ENCODE data around the gene ALDH1A2.

GRCh38 chr15:58063614-58064013, 1.9 kb downstream of the ALDH1A2 start:
- TF ChIP-seq, protein P1, sequence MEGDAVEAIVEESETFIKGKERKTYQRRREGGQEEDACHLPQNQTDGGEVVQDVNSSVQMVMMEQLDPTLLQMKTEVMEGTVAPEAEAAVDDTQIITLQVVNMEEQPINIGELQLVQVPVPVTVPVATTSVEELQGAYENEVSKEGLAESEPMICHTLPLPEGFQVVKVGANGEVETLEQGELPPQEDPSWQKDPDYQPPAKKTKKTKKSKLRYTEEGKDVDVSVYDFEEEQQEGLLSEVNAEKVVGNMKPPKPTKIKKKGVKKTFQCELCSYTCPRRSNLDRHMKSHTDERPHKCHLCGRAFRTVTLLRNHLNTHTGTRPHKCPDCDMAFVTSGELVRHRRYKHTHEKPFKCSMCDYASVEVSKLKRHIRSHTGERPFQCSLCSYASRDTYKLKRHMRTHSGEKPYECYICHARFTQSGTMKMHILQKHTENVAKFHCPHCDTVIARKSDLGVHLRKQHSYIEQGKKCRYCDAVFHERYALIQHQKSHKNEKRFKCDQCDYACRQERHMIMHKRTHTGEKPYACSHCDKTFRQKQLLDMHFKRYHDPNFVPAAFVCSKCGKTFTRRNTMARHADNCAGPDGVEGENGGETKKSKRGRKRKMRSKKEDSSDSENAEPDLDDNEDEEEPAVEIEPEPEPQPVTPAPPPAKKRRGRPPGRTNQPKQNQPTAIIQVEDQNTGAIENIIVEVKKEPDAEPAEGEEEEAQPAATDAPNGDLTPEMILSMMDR (IDR thresholded peaks at IDR 0.05; ENCODE audit: insufficient read depth, low read length, poor library complexity, severe bottlenecking), result no peak
- no peak for TF ChIP-seq EZH2phosphoT487 (conservative IDR thresholded peaks at IDR 0.05; ENCODE audit: low read length)

Measured in SU-DHL-6 (cell line).